Measurements from ENCODE around the gene NDFIP2. TPM values are rescaled to one million over a fixed set of nuclear protein-coding genes. Genes with fewer than 3 reads are reported as not detected.
"Not testable (repeated sequence)": the region's sequence is repeated elsewhere in the genome, so short reads cannot be mapped to it uniquely, and the experiment has no call there.

Gene NDFIP2
- total RNA-seq, 1 donor from 2014 or later, result 22.7 TPM

GRCh38 chr13:79571147-79571546 lies 90.2 kb downstream of the NDFIP2 start:
- Mint-ChIP-seq H3K9me3 (peaks cover 17% of the 10 kb centered on the region), H3K36me3 (ENCODE audit: low read depth) (peaks cover 13% of the 10 kb centered on the region), H3K4me1 (peaks cover 10% of the 10 kb centered on the region), H3K4me3 (no peak overlapping the region), H3K27me3 (ENCODE audit: low read depth) (no peaks in the 10 kb centered on the region), H3K27ac (ENCODE audit: unreplicated experiment) (peak overlapping the region; percentile 88)
- TF ChIP-seq, protein P1, sequence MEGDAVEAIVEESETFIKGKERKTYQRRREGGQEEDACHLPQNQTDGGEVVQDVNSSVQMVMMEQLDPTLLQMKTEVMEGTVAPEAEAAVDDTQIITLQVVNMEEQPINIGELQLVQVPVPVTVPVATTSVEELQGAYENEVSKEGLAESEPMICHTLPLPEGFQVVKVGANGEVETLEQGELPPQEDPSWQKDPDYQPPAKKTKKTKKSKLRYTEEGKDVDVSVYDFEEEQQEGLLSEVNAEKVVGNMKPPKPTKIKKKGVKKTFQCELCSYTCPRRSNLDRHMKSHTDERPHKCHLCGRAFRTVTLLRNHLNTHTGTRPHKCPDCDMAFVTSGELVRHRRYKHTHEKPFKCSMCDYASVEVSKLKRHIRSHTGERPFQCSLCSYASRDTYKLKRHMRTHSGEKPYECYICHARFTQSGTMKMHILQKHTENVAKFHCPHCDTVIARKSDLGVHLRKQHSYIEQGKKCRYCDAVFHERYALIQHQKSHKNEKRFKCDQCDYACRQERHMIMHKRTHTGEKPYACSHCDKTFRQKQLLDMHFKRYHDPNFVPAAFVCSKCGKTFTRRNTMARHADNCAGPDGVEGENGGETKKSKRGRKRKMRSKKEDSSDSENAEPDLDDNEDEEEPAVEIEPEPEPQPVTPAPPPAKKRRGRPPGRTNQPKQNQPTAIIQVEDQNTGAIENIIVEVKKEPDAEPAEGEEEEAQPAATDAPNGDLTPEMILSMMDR (conservative IDR thresholded peaks at IDR 0.05), result no peak
- no peak for DNase-seq (ENCODE audit: low read depth, low spot score)

DNA sequence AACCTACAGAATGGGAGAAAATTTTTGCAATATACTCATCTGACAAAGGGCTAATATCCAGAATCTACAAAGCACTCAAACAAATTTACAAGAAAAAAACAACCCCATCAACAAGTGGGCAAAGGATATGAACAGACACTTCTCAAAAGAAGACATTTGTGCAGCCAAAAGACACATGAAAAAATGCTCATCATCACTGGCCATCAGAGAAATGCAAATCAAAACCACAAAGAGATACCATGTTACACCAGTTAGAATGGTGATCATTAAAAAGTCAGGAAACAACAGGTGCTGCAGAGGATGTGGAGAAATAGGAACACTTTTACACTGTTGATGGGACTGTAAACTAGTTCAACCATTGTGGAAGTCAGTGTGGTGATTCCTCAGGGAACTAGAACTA lies 92.9 kb downstream of the NDFIP2 start:
- H3K4me1 Mint-ChIP-seq; H3K4me3 Mint-ChIP-seq; H3K27me3 Mint-ChIP-seq (ENCODE audit: low read depth); H3K27ac Mint-ChIP-seq (ENCODE audit: unreplicated experiment); DNase-seq (ENCODE audit: low read depth, low spot score): not testable (repeated sequence)
- Mint-ChIP-seq H3K36me3 (ENCODE audit: low read depth) (peaks cover 14% of the 10 kb centered on the region), H3K9me3 (peaks cover 13% of the 10 kb centered on the region)

DNA sequence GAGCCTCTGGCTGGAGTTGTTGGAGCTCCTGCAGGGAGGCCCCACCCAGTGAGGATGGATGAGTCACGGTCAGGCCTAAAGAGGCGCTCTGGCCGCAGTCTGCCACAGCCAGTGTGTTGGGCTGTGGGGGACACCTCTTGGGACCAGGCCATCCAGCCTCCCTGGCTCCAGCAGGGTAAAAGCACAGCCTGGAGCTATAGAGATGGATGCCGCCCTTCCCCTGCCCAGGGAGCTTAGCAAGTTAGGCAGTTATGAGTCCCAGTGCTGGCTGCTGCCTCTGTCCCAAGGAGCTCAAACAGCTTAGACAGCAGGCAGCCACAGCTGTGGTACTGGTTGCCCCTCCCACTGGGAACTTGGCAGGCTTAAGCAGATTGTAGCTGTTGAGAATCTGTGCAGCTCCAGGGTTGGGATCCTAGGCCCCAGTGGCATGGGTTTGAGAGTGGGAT lies 100.9 kb downstream of the NDFIP2 start:
- Mint-ChIP-seq H3K27ac (ENCODE audit: unreplicated experiment) (no peak overlapping the region), H3K4me3 (no peak overlapping the region), H3K4me1 (no peaks in the 10 kb centered on the region), H3K36me3 (ENCODE audit: low read depth) (peaks cover 10% of the 10 kb centered on the region), H3K27me3 (ENCODE audit: low read depth) (no peaks in the 10 kb centered on the region), H3K9me3 (peaks cover 10% of the 10 kb centered on the region)
- TF ChIP-seq, protein P1 (conservative IDR thresholded peaks at IDR 0.05), result no peak
- no peak for DNase-seq (ENCODE audit: low read depth, low spot score)

DNA sequence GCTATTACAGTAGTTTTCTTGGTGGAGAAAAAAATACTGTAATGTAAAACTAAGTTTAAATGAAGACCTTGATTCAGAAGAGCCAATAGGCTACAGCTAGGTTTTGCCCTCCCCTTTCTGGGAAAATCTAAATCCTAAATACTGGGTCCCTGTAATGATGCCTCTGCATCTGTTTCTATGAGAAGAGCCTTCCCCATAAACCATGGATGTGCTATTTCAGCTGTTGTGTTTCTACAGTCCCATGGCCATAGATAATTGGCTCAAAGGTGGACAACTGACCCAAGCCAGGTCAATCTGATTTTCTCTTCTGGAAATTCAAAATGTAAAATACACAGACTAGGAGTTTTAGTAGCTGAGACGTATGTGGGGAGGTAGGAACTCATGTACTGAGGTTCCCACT lies 101.9 kb downstream of the NDFIP2 start:
- Mint-ChIP-seq H3K27ac (ENCODE audit: unreplicated experiment) (no peak overlapping the region), H3K36me3 (ENCODE audit: low read depth) (peaks cover 6% of the 10 kb centered on the region), H3K4me1 (no peaks in the 10 kb centered on the region), H3K27me3 (ENCODE audit: low read depth) (no peaks in the 10 kb centered on the region), H3K4me3 (no peak overlapping the region), H3K9me3 (peaks cover 10% of the 10 kb centered on the region)
- TF ChIP-seq, protein P1 (conservative IDR thresholded peaks at IDR 0.05), result no peak
- DNase-seq (ENCODE audit: low read depth, low spot score), result no peak

DNA sequence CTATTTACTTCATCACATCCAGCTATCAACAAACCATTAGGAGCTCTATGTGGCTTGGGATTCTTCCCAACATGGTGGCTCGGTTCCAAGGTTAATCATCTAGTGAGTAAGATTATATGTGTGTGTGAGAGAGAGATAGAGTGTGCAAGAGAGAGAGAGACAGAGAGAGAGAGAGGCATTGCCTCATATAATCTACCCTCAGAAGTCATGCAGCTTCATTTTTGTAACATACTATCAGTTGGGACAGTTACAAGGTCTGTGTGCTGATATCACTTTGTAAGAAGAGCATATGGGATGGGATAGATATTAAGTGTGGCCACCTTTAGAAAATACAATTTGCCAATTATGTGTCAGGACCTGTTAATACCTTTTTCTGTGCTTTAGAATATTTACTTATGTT lies 104.1 kb downstream of the NDFIP2 start:
- no peaks in the 10 kb centered on the region for H3K27me3 Mint-ChIP-seq (ENCODE audit: low read depth)

DNA sequence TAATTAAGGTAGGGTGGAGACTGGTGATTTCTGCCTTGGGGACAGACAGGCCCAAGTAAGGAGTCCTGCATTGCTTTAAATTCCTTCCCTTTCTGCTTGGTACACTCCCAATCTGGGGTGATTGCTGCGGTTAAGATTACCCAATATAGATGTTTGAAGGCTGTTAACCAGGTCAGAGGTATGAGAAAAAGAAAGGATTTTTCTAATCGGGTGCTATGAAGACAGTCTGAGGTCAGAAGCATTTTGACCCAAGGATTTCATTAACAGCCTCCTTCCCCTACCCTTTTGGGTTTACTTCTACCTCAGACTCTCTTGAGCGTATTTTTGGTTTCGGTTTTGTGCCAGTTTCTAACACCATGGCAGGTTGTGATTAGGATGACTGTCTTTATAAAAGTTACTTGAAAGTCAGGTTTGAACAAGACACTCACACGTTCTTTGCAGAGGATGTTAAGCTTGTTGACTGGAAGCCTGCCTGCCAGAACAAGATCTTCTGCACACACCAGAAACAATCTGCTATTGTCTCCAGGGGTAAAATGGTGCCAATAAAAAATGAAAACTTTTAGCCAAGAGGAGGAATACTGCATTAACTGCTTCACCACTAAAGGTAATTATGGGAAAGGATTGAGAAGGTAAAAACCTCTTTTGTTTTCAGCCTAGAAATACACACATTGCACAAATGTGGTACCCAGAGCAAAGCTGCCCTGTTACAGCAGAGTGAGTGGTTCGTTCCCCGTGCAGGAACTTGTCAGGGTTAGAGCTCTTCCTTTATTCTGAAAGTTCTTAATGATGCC lies 108.8 kb downstream of the NDFIP2 start:
- Mint-ChIP-seq H3K27ac (ENCODE audit: unreplicated experiment) (peak overlapping the region; percentile 64), H3K4me3 (no peak overlapping the region), H3K9me3 (peaks cover 18% of the 10 kb centered on the region), H3K36me3 (ENCODE audit: low read depth) (peaks cover 14% of the 10 kb centered on the region), H3K27me3 (ENCODE audit: low read depth) (no peaks in the 10 kb centered on the region), H3K4me1 (peaks cover 8% of the 10 kb centered on the region)
- TF ChIP-seq, protein P1 (conservative IDR thresholded peaks at IDR 0.05), result no peak
- no peak for DNase-seq (ENCODE audit: low read depth, low spot score)

More for the DNA sequence above, 104.1 kb downstream of the NDFIP2 start:
- H3K4me3 Mint-ChIP-seq, result no peak overlapping the region
- peaks cover 12% of the 10 kb centered on the region for H3K36me3 Mint-ChIP-seq (ENCODE audit: low read depth)
- peaks cover 15% of the 10 kb centered on the region for H3K9me3 Mint-ChIP-seq
- DNase-seq (ENCODE audit: low read depth, low spot score), result no peak
- H3K27ac Mint-ChIP-seq (ENCODE audit: unreplicated experiment), result no peak overlapping the region
- peaks cover 4% of the 10 kb centered on the region for H3K4me1 Mint-ChIP-seq
- TF ChIP-seq, protein P1 (conservative IDR thresholded peaks at IDR 0.05), result no peak

Data from neural crest cell (in vitro differentiated cells).